HUES64 (cell line): ENCODE data around the gene TMC6.
"Not testable (repeated sequence)": the region's sequence is repeated elsewhere in the genome, so short reads cannot be mapped to it uniquely, and the experiment has no call there.

Source experiments
- H3K27ac ChIP-seq: 2 replicates; pipeline ENCODE4 v1.7.0; 2013; ENCODE audit warnings: low read depth, low read length, inconsistent platforms
- H3K27me3 ChIP-seq: 2 replicates; pipeline ENCODE4 v1.6.1; 2013; ENCODE audit warnings: mild to moderate bottlenecking, low read length; ENCODE audit not compliant: insufficient read depth
- H3K36me3 ChIP-seq: 2 replicates; pipeline ENCODE4 v1.6.1; 2013; ENCODE audit warnings: mild to moderate bottlenecking, low read length; ENCODE audit not compliant: insufficient read depth
- H3K4me1 ChIP-seq: 2 replicates; pipeline ENCODE4 v1.6.1; 2013; ENCODE audit warnings: mild to moderate bottlenecking, low read length, moderate library complexity; ENCODE audit not compliant: insufficient read depth
- H3K4me3 ChIP-seq: 2 replicates; pipeline ENCODE4 v1.5.1; 2013; ENCODE audit warnings: mild to moderate bottlenecking, low read length, moderate library complexity
- H3K9ac ChIP-seq: 2 replicates; pipeline ENCODE4 v1.6.1; 2013; ENCODE audit warnings: mild to moderate bottlenecking, low read depth, low read length
- H3K9me3 ChIP-seq: 2 replicates; pipeline ENCODE4 v1.6.1; 2013; ENCODE audit warnings: low read depth, low read length; ENCODE audit not compliant: insufficient read depth
- WGBS: fragments of 150-250, 120-280 bp; methylation state at CpG from one replicate; pipeline ENCODE4 v1.1.7; 2013; ENCODE audit warnings: missing lambda C conversion rate; 5-methylcytosine and 5-hydroxymethylcytosine counted together

TMC6 gene

GRCh38 chr17:78101112-78101511, 27.4 kb downstream of the TMC6 start:
- H3K4me3 ChIP-seq: no peak overlapping the region
- no peaks in the 10 kb centered on the region for H3K4me1 ChIP-seq
- peaks cover 13% of the 10 kb centered on the region; the same call in 1 of the 2 replicates for H3K9me3 ChIP-seq
- no peak overlapping the region for H3K9ac ChIP-seq
- H3K27ac ChIP-seq: no peak overlapping the region
- 97% methylated on average over 5 of the region's 5 CpGs for WGBS
- no peaks in the 10 kb centered on the region for H3K27me3 ChIP-seq
- H3K36me3 ChIP-seq: peaks cover 92% of the 10 kb centered on the region

- H3K4me1 ChIP-seq: no peaks in the 10 kb centered on the region
- no peak overlapping the region for H3K9ac ChIP-seq
- H3K27ac ChIP-seq: no peak overlapping the region
- peaks cover 96% of the 10 kb centered on the region for H3K36me3 ChIP-seq
- H3K9me3 ChIP-seq: peaks cover 10% of the 10 kb centered on the region; the same call in 1 of the 2 replicates
- no peaks in the 10 kb centered on the region for H3K27me3 ChIP-seq
- 96% methylated on average over 8 of the region's 9 CpGs for WGBS
- H3K4me3 ChIP-seq: no peak overlapping the region
These were observed 32.5 kb downstream of the TMC6 start for GRCh38 chr17:78096093-78096492.

- Histone ChIP-seq H3K27me3 (no peaks in the 10 kb centered on the region), H3K4me3 (no peak overlapping the region), H3K9me3 (peaks cover 6% of the 10 kb centered on the region; the same call in 1 of the 2 replicates), H3K36me3 (peaks cover 99% of the 10 kb centered on the region), H3K4me1 (no peaks in the 10 kb centered on the region), H3K27ac (no peak overlapping the region), H3K9ac (no peak overlapping the region)
- WGBS: 94% methylated on average over 6 of the region's 6 CpGs
These were observed 33.5 kb downstream of the TMC6 start for GRCh38 chr17:78095035-78095434.

GRCh38 chr17:78092794-78093324, 35.7 kb downstream of the TMC6 start:
- WGBS: 94% methylated on average over 6 of the region's 6 CpGs
- Histone ChIP-seq H3K4me1 (no peaks in the 10 kb centered on the region), H3K36me3 (peaks cover 98% of the 10 kb centered on the region), H3K4me3 (no peak overlapping the region), H3K27me3 (no peaks in the 10 kb centered on the region), H3K27ac (no peak overlapping the region), H3K9me3 (no peaks in the 10 kb centered on the region), H3K9ac (no peak overlapping the region)

- WGBS: 90% methylated on average over 7 of the region's 7 CpGs
- Histone ChIP-seq H3K4me1 (no peaks in the 10 kb centered on the region), H3K27me3 (no peaks in the 10 kb centered on the region), H3K36me3 (peaks cover 93% of the 10 kb centered on the region), H3K9me3 (no peaks in the 10 kb centered on the region), H3K4me3 (no peak overlapping the region), H3K27ac (no peak overlapping the region), H3K9ac (no peak overlapping the region)
These were observed 38.8 kb downstream of the TMC6 start for GRCh38 chr17:78089576-78090281.

- no peaks in the 10 kb centered on the region for H3K9me3 ChIP-seq
- H3K36me3 ChIP-seq: peaks cover 88% of the 10 kb centered on the region
- H3K4me3 ChIP-seq: no peak overlapping the region
- H3K27me3 ChIP-seq: no peaks in the 10 kb centered on the region
- H3K9ac ChIP-seq: no peak overlapping the region
- WGBS: 100% methylated on average over 1 of the region's 1 CpG
- no peak overlapping the region for H3K27ac ChIP-seq
- H3K4me1 ChIP-seq: no peaks in the 10 kb centered on the region
These were observed 40.0 kb downstream of the TMC6 start for GRCh38 chr17:78088529-78088928.

GRCh38 chr17:78086740-78087139, 41.8 kb downstream of the TMC6 start:
- Histone ChIP-seq H3K27ac (no peak overlapping the region), H3K4me3 (no peak overlapping the region), H3K9me3 (no peaks in the 10 kb centered on the region), H3K4me1 (no peaks in the 10 kb centered on the region), H3K27me3 (no peaks in the 10 kb centered on the region), H3K36me3 (peaks cover 87% of the 10 kb centered on the region), H3K9ac (no peak overlapping the region)
- WGBS: 96% methylated on average over 13 of the region's 13 CpGs

- Histone ChIP-seq H3K27me3 (no peaks in the 10 kb centered on the region), H3K36me3 (peaks cover 85% of the 10 kb centered on the region), H3K4me3 (no peak overlapping the region), H3K27ac (no peak overlapping the region), H3K9me3 (no peaks in the 10 kb centered on the region), H3K4me1 (no peaks in the 10 kb centered on the region), H3K9ac (no peak overlapping the region)
- WGBS: 96% methylated on average over 7 of the region's 7 CpGs
These were observed 45.6 kb downstream of the TMC6 start for GRCh38 chr17:78082988-78083387.

- H3K4me3 ChIP-seq, H3K27me3 ChIP-seq, H3K4me1 ChIP-seq, H3K27ac ChIP-seq, H3K9me3 ChIP-seq, H3K9ac ChIP-seq: not testable (repeated sequence)
- 99% methylated on average over 5 of the region's 5 CpGs for WGBS
- peaks cover 85% of the 10 kb centered on the region for H3K36me3 ChIP-seq
These were observed 46.1 kb downstream of the TMC6 start for GRCh38 chr17:78082355-78082872.

GRCh38 chr17:78081551-78081950, 47.0 kb downstream of the TMC6 start:
- no peak overlapping the region for H3K9ac ChIP-seq

GRCh38 chr17:78079253-78079652, 49.3 kb downstream of the TMC6 start:
- 93% methylated on average over 6 of the region's 6 CpGs for WGBS
- no peak overlapping the region for H3K4me3 ChIP-seq
- H3K36me3 ChIP-seq: peaks cover 93% of the 10 kb centered on the region
- H3K27me3 ChIP-seq: no peaks in the 10 kb centered on the region
- no peaks in the 10 kb centered on the region for H3K4me1 ChIP-seq
- H3K27ac ChIP-seq: no peak overlapping the region
- no peaks in the 10 kb centered on the region for H3K9me3 ChIP-seq
- no peak overlapping the region for H3K9ac ChIP-seq

More at GRCh38 chr17:78081551-78081950, 47.0 kb downstream of the TMC6 start:
- Histone ChIP-seq H3K36me3 (peaks cover 85% of the 10 kb centered on the region), H3K27ac (no peak overlapping the region), H3K4me3 (no peak overlapping the region), H3K27me3 (no peaks in the 10 kb centered on the region), H3K4me1 (no peaks in the 10 kb centered on the region), H3K9me3 (no peaks in the 10 kb centered on the region)
- WGBS: 93% methylated on average over 3 of the region's 3 CpGs
